T-helper 1 cell (primary cell): Measurements from ENCODE around the gene ANKRD55.
"Not testable (repeated sequence)": the region's sequence is repeated elsewhere in the genome, so short reads cannot be mapped to it uniquely, and the experiment has no call there.

Experiments
- DNase-seq, 5 donors: peaks; one replicate each; pipeline ENCODE4 v3.0.0-alpha.2; 2012 to 2020

ANKRD55 gene

DNA sequence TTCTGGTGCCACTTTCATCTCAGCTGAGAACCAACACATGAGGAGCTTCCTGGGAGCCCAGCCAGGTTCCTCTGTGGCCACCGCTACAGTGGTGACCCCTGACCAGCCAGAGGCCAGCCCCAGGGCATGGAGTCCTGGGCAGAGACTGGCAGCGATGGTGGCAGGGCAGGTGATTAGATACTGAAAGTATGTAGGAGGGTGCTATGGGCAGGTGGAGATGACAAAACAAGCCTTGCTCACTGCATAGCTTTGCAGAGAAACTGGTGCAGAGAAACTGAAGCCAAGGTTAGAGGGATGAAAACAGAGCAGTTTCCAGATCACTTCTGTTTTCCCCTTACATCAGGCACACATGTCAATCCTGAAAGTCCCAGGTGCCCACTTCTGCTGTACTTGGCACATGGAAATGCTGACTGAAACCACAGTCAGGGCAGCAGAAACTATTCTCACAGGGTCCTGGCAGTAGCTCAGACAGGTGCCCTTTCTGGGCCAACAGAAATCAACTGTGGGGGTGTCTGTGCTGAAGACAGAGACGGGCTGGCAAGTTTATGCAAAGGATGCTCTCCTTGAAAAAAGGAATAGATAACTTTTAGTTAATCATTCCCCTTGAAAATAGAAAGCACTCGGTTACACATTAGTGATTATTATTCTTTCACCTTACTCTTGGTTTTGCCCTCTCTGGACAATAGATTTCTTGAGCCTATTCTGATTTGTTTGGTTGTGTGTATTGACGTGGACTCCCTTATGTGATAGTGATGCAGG lies 90.3 kb downstream of the ANKRD55 start:
- peak in 1 of 5 donors; percentile 25 for DNase-seq

DNA sequence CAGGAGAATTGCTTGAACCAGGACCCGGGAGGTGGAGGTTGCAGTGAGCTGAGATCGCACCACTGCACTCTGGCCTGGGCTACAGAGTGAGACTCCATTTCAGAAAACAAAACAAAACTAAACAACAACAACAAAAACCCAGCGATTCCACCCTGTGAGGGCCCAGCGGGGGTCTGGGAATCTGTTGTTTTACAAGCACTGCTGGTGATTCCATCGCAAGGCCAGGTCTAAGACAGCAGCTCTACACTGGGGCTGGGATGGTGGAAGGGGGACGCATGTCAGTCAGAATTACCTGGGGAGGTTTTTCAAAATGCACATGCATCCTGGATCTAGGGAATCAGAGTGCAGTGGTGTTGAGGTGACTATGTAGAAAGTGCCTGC lies 90.9 kb downstream of the ANKRD55 start:
- no peak for DNase-seq

DNA sequence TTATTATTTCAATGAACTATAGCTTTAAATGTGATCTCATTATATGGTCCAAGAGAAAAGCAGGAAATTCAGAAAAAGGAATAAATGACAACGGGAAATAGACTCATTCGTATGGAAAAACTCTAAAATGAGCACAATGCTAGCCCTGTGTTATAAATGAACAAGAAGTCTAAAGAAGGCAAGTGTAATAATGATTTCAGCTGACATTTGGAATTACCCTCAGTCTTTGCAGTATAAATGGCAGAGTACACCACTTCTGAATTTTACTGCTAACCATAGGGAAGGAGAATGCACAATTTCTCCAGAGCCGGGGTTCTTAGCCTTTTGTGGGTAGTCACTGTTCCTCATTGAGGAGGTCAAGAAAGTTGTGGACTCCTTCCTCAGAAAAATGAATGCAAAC lies 93.1 kb downstream of the ANKRD55 start:
- no peak for DNase-seq

DNA sequence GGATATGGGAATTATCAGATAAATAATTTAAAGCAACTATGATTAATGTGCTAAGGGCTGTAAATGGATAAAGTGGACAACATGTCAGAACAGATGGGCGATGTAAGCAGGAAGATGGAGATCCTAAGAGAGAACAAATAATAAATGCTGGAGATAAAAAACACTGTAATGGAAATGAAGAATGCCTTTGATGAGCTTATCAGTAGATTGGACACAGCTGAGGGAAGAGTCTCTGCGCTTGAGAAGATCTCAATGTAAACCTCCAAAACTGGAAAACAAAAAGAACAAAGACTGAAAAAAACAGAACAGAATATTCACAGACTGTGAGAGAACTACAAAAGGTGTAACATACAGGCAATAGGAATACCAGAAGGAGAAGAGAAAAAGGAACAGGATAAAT lies 102.5 kb downstream of the ANKRD55 start:
- no peak for DNase-seq

DNA sequence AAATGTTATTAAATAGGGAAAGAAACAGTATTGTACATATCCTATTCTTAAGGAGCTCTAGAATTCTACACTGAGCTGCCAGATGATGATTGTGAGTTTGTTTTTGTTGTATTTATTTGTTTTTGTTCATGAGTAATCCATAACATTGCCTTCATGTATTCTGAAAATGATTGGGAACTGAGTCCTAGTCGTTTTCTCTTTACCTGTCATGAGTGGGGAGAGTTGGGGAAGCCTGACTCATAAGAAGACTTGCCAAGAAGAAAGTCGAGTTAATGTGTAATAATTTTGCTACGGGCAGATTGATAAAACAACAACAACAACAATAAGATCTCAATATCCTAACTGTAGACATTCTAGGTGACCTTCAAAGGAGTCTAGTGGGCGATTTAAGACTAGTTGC lies 103.8 kb downstream of the ANKRD55 start:
- no peak for DNase-seq

DNA sequence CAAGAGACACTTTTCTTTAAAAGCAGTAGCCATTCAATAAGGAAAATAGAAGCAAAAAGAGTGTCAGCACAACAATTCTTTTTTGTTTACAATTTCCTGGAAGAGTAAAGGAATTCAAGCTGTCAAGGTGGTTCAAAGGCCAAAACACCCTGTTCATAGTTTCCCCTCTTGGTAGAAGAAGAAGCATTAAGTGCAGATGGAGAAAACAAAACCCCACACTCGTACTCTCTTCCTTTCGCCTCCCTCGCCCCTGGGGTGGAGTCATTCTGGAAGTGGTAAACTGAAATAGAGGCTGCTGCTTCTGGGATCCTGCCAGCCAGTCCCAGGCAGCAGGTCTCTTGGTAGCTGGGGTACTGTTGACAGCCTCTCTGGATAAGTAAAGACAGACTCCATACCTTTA lies 105.0 kb downstream of the ANKRD55 start:
- DNase-seq: peak in 1 of 5 donors; percentile 68

DNA sequence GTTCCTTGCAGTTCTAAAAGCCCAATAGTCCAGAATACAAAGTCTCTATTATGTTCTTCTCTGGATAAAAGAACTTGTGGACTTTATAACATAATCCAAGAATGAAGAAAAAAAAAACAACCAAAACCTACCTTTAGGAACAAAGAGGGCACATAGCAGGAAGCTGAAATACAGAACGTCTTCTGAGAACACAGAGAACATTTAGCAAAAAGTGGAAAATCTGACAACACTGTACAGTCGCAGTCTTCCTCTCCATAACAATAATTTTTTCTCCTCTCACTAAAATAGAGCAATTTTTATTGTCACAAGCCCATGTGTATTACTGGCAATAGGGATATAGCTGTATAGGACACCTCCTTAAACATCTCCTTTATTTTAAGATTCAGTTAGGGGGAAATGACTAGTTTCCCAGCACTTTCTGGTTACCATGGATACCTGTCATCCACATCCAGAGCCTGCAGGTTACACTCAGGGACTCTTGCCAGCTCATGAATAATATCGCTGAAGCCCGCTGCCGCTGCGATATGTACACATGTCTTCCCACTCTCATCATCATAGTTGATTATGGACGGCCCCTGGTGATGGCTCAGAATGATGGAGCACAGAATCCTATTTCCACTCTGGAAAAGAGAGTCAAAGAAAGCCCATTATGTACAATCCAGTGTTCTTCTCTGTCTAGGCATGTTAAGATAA lies 106.5 kb downstream of the ANKRD55 start:
- DNase-seq: peak in 1 of 5 donors; percentile 35

DNA sequence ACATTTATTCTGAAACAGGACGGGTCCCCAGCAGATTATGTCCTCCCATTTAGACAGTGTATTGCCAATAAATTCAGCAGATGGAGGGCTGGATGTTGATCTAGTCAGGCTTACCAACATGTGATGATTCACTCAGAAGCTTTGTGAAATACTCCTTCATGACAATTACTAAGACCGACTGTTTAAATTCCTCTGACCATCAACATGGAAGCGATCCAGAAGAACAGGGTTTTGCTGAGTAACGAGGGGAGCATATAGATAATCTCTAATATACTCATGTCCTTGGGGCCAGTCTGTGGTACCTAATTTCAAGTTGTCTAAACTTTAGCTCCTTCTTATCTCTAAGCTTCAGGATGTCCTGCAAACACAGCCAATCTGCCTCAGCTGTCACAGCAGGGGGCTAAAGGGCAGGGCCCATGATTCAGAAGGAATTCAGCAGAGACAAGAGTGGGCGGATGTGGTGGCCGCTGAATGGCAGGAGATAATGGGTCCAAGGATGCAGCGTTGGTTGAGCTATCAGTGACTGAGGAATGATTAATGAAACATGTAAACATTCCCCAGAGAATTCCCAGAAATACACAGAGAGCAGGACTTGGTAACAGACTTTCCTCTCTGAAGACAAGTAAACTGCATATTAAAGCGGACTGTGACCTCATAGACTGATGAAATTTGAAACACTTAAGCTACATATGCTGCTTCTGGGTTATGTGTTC lies 109.4 kb downstream of the ANKRD55 start:
- no peak for DNase-seq

DNA sequence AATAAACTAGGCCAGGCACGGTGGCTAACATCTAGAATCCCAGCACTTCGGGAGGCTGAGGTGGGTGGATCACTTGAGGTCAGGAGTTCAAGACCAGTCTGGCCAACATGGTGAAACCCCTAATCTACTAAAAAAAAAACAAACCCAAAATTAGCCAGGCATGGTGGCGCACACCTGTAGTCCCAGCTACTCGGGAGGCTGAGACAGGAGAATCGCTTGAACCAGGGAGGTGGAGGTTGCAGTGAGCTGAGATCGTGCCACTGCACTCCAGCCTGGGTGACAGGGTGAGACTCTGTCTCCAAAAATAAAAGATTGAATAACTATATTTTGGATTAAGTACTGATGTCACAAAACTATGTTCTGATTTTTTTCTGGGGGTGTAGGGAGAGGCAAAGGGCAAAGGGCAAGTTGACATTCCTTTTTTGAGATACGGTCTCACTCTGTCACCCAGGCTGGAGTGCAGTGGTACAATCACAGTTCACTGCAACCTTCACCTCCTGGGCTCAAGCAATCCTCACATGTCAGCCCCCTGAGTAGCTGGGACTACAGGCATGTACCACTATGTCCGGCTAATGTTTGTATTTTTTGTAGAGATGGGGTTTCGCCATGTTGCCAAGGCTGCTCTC lies 110.7 kb downstream of the ANKRD55 start:
- DNase-seq: not testable (repeated sequence)

DNA sequence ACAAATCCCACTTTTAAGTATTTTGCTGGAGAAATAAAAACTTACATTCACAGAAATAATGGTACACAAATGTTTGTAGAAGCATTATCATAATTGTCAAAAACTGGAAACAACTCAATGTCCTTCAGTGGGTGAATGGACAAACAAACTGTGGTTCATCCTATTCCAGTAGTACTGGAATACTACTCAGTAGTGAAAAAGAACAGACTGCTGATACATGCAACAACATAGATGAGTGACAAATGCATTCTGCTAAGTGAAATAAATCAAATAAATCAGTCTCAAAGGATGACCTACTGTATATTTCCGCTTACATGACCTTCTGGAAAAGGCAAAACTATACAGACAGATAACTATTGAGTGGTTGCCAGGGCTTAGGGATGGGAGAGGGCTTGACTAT lies 114.1 kb downstream of the ANKRD55 start:
- no peak for DNase-seq

DNA sequence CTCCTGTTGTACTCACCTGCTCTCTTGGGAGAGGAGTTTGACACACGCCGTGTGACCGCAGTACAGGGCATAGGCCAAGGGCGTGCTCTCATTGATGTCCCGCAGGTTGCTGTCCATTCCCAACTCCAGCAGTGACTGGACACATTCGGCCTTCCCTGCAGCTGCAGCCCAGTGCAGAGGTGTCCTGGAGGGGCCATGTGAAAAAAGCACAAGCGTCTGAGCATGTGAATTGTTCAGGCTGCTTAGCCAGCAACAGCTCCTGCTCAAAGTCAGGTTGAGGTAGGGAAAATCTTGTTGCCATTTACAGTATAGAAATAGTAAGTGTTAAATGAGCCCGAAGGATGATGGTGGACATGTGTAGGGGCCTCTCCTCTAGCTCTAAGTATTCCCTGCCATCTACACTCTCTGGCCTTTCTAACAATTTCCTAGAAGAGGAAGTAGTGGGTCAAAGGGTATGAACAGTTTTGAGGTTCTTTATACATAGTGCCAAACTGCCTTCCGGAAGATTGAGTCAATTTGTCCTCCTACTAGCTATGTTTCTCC lies 116.5 kb downstream of the ANKRD55 start:
- peak in 1 of 5 donors; percentile 58 for DNase-seq

DNA sequence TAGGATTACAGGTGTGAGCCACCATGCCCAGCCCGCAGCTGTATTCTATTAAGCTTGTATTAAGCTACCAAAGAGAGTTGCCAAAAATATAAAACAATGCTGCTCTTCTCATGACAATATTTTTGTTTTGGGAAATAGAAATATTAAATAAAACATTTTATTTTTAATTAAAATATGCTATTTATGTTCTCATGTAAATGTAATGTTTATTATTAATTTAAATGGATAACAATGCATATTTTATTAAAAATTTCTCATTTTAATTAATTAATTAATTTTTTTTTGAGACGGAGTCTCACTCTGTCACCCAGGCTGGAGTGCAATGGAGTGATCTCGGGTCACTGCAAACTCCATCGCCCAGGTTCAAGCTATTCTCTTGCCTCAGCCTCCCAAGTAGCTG lies 117.5 kb downstream of the ANKRD55 start:
- no peak for DNase-seq

DNA sequence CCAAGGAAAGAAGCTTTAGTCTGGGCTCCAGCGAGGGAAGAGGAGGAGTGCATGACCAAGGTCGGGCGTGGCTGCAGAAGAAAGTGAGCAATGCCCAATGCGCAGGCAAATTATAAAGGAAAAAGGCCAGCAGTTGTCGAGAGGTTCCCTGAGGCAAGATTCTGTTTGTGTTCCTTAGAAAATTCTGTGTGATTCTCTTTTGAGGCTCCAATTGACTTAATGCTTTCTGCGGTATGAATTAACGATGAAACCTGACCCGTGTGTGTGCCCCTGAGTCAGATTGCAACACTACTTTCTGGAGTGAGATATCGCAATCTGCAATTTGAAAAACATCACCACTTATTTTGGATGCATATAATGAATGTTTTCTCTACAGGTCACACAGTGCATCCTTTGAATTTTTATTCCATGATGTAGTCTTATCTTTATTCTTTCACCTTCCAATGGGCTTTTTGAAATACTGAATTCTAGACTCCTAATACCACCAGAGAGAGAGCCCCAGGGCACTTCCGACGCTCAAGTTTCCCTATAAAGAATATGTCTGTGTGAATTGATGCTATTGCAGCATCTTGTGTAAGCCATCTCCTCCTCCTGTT lies 120.5 kb downstream of the ANKRD55 start:
- DNase-seq: no peak

DNA sequence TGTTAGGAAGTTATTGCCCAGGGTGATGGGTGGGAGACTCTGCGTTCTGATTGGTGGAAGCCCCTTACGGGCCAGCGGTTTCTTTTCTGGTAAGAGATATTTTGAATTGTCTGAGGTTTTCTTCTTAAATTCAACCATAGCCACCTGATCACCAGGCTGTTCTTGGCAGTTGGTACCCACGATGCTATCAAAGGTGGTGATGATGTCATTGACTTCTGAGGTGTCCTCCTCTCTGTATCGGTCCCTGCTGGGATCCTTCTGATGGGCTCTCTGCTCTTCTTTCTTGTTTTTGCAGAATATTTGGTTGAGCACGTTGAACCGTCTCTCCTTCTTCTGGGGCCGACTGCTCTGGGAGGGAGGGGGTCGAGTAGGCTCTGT lies 121.7 kb downstream of the ANKRD55 start:
- DNase-seq: no peak

DNA sequence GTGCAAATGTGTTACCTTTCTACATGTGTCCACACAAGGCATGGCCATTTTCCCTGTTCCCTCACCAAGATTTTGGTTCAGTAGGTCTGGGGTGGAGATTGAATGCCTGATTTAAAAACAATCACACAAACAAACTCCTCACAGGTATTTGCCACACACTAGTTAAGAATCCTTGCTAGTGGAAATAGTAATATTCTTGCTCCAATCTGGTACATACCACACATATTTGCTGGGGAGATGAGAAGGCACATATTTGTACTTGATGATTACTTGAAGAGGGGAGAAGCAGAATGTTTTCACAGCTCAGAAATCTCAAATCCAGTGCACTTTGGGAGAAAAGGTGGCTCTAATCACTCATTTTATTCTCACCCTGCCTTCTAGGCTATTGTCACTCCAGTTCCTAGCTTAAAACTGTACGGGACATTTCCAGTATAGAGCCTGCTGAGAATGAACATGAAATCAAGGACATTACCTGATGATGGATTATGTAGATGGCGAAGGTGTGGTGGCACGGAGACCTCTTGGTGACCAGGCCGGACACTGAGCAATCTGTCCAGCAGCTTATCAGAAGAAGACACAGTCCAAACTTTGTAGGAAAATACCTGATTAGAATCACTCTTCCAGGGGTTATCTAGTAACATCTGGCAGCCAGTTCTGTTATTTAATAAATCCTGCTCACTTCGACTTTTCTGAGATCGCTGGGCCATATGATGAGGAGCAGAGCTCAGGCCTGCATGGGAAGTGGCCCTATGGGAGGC lies 122.3 kb downstream of the ANKRD55 start:
- DNase-seq: no peak

DNA sequence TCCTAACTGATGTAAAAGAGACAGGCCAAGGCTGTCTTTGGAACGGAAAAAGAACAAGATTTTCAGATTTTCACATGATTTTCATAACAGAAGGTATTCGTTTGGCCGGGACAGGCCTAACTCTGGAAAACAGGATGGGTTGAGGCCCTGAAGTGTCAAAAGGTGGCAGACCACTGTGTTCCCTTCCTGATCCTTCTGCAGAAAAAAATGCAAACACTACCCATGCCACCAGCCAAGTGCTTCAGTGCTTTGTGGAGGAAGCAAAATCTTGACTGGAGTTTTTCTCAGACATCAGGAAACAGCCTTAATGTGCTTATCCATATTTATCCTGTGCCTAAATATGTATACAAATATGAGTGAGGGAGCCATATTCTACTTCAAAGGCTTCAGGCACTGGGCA lies 124.9 kb downstream of the ANKRD55 start:
- no peak for DNase-seq

DNA sequence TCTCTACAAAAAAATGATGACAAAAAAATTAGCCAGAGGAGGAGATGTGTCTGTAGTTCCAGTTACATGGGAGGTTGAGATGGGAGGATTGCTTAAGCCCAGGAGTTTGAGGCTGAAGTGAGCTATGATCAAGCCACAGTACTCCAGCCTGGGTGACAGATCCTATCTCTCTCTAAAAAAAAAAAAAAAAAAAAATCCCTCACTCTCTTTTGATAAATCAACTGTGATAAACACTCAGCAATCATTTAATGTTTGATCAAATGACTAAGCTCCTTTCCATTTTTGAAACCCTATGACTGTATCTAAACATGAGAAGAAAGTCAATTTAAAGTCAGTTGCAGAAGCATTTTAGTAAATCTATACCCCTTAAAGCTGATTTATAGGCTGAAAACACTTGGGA lies 126.3 kb downstream of the ANKRD55 start:
- no peak for DNase-seq

DNA sequence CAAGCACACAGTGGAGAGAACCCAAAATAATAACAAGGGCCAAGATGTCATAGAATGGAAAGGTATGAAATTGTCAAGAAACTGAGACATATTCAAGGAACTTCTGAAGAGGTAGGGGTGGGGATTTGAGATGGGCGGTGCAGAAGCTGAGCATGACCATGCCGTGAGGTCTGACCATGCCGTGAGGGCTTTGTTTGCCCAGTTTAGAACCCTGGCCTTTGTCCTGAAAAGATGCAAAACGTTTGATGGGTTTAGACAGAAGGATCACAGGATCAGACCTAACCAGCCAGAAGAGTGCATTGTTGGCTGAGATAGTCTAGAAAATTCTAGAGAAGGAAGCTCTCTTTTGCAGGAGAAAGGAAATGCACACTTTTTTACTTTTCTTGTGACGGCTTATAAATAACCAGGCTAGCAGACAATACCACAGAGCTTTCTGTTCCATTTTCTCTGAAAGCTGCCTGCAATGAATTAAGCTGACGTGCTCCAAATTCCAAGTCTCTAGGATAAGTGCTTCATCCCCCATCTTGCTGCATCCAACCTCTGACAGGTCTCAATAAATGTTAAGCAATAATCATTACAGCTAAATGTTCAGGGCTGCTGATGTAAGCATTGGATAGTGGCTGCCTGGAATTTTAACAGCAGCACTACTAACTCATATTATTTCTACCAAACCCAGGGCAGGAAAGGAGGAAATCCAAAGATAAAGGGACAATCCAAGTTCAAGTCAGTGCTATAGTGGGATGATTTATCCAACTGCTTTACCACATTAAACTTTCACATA lies 127.4 kb downstream of the ANKRD55 start:
- DNase-seq: no peak

DNA sequence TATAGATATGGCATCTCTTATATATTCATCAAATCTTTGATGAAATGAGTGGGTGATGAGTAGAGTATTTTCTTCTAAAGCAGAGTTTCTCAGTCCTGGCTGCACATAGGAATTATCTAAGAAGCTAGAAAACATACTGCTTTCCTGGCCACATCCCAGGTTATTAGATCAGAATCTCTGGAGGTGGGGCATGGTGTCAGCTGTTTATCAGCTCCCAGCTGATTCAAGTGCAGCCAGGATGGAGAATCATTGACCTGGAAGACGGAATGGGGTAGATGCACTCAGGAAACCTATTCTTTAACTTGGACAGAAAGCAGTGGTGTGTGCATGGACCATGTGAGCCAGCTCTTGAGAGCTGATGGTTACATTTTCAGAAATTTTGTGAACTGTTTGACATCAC lies 130.2 kb downstream of the ANKRD55 start:
- DNase-seq: no peak

DNA sequence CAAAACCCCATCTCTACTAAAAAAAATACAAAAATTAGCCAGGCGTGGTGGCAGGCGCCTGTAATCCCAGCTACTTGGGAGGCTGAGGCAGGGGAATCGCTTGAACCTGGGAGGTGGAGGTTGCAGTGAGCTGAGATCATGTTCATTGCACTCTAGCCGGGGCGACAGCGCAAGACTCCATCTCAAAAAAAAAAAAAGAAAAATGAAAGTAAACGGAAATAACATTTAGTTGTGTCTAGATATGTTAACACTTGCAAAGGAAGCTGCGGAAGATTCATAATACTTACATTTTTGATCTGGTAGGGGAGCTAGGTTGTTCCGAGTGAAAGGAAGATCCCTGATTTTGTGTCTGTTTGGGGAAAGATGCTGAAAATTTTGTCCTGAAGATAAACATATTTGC lies 130.9 kb downstream of the ANKRD55 start:
- peak in 2 of 5 donors; percentile 8 to 46 for DNase-seq

DNA sequence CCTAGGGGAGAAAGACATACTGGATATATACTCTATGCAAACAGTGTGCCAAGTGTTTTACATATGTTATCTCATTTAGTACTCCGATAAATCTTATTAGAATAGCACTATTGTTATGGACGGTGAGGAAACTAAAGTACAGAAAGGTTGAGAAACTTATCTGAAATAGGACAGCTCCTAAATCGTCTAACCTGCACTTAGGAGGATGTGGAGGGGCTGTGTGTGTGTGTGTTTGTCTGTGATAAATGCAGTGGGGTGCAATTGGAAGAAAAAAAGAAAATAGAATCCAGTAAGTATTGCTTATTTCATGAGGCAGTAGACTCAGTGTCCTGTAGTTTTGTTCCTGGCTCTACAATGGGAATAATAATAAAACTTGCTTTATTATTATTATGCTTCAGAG lies 131.9 kb downstream of the ANKRD55 start:
- no peak for DNase-seq
